Neuronal stem cell (in vitro differentiated cells): ENCODE data around the gene NEMP2.

ENCODE experiments used
- DNase-seq: peaks from one replicate; pipeline ENCODE4 v3.0.0-alpha.2; 2013; ENCODE audit warnings: low spot score
- H2AFZ ChIP-seq: one replicate; pipeline ENCODE4 v1.6.1; 2013; ENCODE audit warnings: mild to moderate bottlenecking, low read length, inconsistent platforms
- H2AK5ac ChIP-seq: 2 replicates; pipeline ENCODE4 v1.6.1; 2013; ENCODE audit warnings: low read depth, mild to moderate bottlenecking, inconsistent platforms, low read length, moderate library complexity, mixed read lengths
- H2BK120ac ChIP-seq: 2 replicates; pipeline ENCODE4 v1.6.1; 2013; ENCODE audit warnings: low read depth, mild to moderate bottlenecking, inconsistent platforms, low read length, moderate library complexity, mixed read lengths
- H2BK12ac ChIP-seq: one replicate; pipeline ENCODE4 v1.6.1; 2013; ENCODE audit warnings: low read length, inconsistent platforms
- H2BK15ac ChIP-seq: 2 replicates; pipeline ENCODE4 v1.6.1; 2013; ENCODE audit warnings: mild to moderate bottlenecking, low read length, inconsistent platforms, mixed read lengths
- H2BK5ac ChIP-seq: one replicate; pipeline ENCODE4 v1.6.1; 2013; ENCODE audit warnings: inconsistent platforms, mild to moderate bottlenecking, low read length, moderate library complexity
- H3K14ac ChIP-seq: one replicate; pipeline ENCODE4 v1.6.1; 2013; ENCODE audit warnings: low read length, inconsistent platforms
- H3K18ac ChIP-seq: 2 replicates; pipeline ENCODE4 v1.6.1; 2013; ENCODE audit warnings: low read length, inconsistent platforms
- H3K23ac ChIP-seq: 2 replicates; pipeline ENCODE4 v1.6.1; 2013; ENCODE audit warnings: low read depth, mild to moderate bottlenecking, mixed read lengths, low read length, inconsistent platforms; ENCODE audit not compliant: poor library complexity
- H3K27ac ChIP-seq: replicated peaks from 3 replicates; pipeline ENCODE4 v1.5.1; 2013; ENCODE audit warnings: low read length, inconsistent platforms
- H3K27me3 ChIP-seq, 3 experiments: 2 replicates each; pipeline ENCODE4 v1.6.1; 2013; ENCODE audit warnings: low read length in 3 of 3, mild to moderate bottlenecking in 2 of 3, inconsistent platforms in 1 of 3, low read depth in 1 of 3, mixed read lengths in 1 of 3, moderate library complexity in 1 of 3; ENCODE audit not compliant: control insufficient read depth in 3 of 3, insufficient read depth in 3 of 3
- H3K36me3 ChIP-seq, 2 donors: replicated peaks in 1 of 2; 2 replicates each; pipeline ENCODE4 v1.6.1; 2013; ENCODE audit warnings: low read length in 2 of 2; ENCODE audit not compliant: control insufficient read depth in 2 of 2, insufficient read depth in 2 of 2
- H3K4ac ChIP-seq: 2 replicates; pipeline ENCODE4 v1.6.1; 2013; ENCODE audit warnings: inconsistent platforms, mild to moderate bottlenecking, low read length, moderate library complexity
- H3K4me1 ChIP-seq, 2 donors: 1 replicate in 1 of 2; 2 replicates in 1 of 2; pipeline ENCODE4 v1.6.1; 2013; ENCODE audit warnings: low read length in 2 of 2, low read depth in 1 of 2; ENCODE audit not compliant: control insufficient read depth in 2 of 2, insufficient read depth in 1 of 2
- H3K4me2 ChIP-seq: one replicate; pipeline ENCODE4 v1.6.1; 2013; ENCODE audit warnings: mild to moderate bottlenecking, low read length, inconsistent platforms; ENCODE audit not compliant: insufficient read depth, poor library complexity, severe bottlenecking
- H3K4me3 ChIP-seq, 2 donors: 2 replicates each; pipeline ENCODE4 v1.5.1; 2013; ENCODE audit warnings: low read length in 2 of 2, mild to moderate bottlenecking in 2 of 2, inconsistent platforms in 1 of 2, moderate library complexity in 1 of 2
- H3K79me1 ChIP-seq: one replicate; pipeline ENCODE4 v1.6.1; 2013; ENCODE audit warnings: low read depth, mild to moderate bottlenecking, inconsistent platforms, low read length, moderate library complexity
- H3K9ac ChIP-seq: one replicate; pipeline ENCODE4 v1.6.1; 2013; ENCODE audit warnings: mild to moderate bottlenecking, low read depth, low read length, inconsistent platforms; ENCODE audit not compliant: poor library complexity
- H3K9me3 ChIP-seq, 2 donors: replicated peaks in 1 of 2; 2 replicates each; pipeline versions ENCODE3 to v1.6.1; 2013; ENCODE audit warnings: low read length in 2 of 2, mild to moderate bottlenecking in 2 of 2, inconsistent platforms in 1 of 2, low read depth in 1 of 2, mixed read lengths in 1 of 2, moderate library complexity in 1 of 2; ENCODE audit not compliant: control insufficient read depth in 2 of 2, insufficient read depth in 1 of 2
- H4K8ac ChIP-seq: one replicate; pipeline ENCODE4 v1.6.1; 2013; ENCODE audit warnings: low read depth, mild to moderate bottlenecking, inconsistent platforms, low read length, moderate library complexity
- H4K91ac ChIP-seq: one replicate; pipeline ENCODE4 v1.6.1; 2013; ENCODE audit warnings: low read length, low read depth, mild to moderate bottlenecking, inconsistent platforms; ENCODE audit not compliant: poor library complexity
- WGBS, 2 donors: extraction: QIAGEN DNeasy Blood & Tissue Kit; methylation state at CpG; one replicate each; pipeline ENCODE4 v1.1.7; 2013; ENCODE audit warnings: missing lambda C conversion rate in 2 of 2, mixed read lengths in 1 of 2; ENCODE audit not compliant: insufficient read length in 2 of 2, insufficient replicate concordance in 1 of 2; ENCODE audit errors: extremely low coverage in 2 of 2; 5-methylcytosine and 5-hydroxymethylcytosine counted together

The NEMP2 gene

DNA sequence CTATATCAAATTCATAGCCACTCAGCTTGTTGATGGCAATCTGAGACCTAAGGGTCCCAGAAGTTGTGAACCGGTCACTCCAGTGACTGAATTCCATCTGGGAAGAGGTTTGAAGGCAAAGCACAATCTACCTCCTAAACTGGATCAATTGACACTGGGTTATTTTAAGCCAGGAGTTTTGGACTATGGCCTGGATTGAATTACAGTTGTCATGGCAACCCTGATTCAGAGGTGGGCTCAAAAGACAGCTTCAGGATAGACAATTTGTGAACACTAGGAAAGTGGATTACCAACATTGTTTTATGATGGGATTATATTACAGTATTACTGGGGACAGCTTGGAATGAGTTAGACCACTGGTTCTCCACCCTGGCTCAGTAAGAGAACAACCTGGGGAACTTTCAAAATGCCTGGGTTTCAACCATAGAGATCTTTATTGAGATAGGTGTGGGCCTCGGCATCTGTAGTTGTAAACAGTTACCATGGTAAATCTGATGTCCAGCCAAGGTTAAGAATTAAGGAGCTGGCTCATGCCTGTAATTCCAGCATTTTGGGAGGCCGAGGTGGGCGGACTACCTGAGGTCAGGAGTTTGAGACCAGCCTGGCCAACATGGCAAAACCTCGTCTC, 67.6 kb downstream of the NEMP2 start:
- Histone ChIP-seq H2BK120ac (no peak overlapping the region), H3K4ac (no peak overlapping the region), H3K9me3 (peaks cover 0 to 2% of the 10 kb centered on the region in 2 donors), H3K4me1 (peaks cover 4 to 16% of the 10 kb centered on the region in 2 donors), H2BK12ac (no peak overlapping the region), H2BK5ac (no peak overlapping the region), H3K4me2 (no peak overlapping the region), H3K4me3 (no peak overlapping the region), H3K23ac (no peak overlapping the region), H3K27ac (no peak overlapping the region), H2BK15ac (no peak overlapping the region), H4K91ac (no peak overlapping the region), H4K8ac (no peak overlapping the region), H3K79me1 (no peaks in the 10 kb centered on the region), H3K27me3 (no peaks in the 10 kb centered on the region), H3K14ac (no peak overlapping the region), H3K9ac (no peak overlapping the region), H2AK5ac (no peak overlapping the region), H3K18ac (no peak overlapping the region), H3K36me3 (no peaks in the 10 kb centered on the region), H2AFZ (no peak overlapping the region)
- WGBS, 2 donors: no CpG with 5 or more reads among the region's 5 CpGs
- peak; percentile 4 for DNase-seq

DNA sequence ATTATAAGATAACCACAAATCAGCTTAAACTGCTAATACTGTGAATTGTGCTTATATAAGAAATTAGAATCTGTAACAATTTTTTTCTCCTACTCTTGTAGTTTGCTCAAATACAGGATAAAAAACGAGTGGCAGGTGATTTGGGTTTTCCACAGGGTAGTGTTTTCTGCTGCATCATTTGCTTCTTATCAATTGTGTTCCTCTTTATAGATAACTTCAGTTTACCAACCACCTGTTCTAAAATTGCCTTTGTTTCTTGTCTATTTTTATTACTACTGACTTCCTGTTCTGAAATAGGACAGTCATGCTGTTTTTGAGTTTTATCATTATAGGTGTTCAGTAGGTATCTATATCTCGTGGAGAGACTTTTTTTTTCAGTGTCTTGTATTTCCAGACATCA, 69.5 kb downstream of the NEMP2 start:
- H3K36me3 ChIP-seq: no peaks in the 10 kb centered on the region
- no peak for DNase-seq
- H3K23ac ChIP-seq: no peak overlapping the region
- no peak overlapping the region for H3K27ac ChIP-seq
- no peak overlapping the region for H3K4ac ChIP-seq
- H4K91ac ChIP-seq: no peak overlapping the region
- no peak overlapping the region for H2BK12ac ChIP-seq
- H3K79me1 ChIP-seq: no peaks in the 10 kb centered on the region
- no peak overlapping the region for H2BK15ac ChIP-seq
- H2BK120ac ChIP-seq: no peak overlapping the region
- H3K27me3 ChIP-seq: no peaks in the 10 kb centered on the region
- no peak overlapping the region for H2AFZ ChIP-seq
- H3K4me1 ChIP-seq: peaks cover 4 to 16% of the 10 kb centered on the region in 2 donors
- H3K4me3 ChIP-seq: no peak overlapping the region
- H3K4me2 ChIP-seq: no peak overlapping the region
- H2AK5ac ChIP-seq: no peak overlapping the region
- H3K18ac ChIP-seq: no peak overlapping the region
- H3K9me3 ChIP-seq: no peaks in the 10 kb centered on the region
- no peak overlapping the region for H3K14ac ChIP-seq
- no peak overlapping the region for H3K9ac ChIP-seq
- H2BK5ac ChIP-seq: no peak overlapping the region
- WGBS, 2 donors: no CpG with 5 or more reads among the region's 2 CpGs
- H4K8ac ChIP-seq: no peak overlapping the region

DNA sequence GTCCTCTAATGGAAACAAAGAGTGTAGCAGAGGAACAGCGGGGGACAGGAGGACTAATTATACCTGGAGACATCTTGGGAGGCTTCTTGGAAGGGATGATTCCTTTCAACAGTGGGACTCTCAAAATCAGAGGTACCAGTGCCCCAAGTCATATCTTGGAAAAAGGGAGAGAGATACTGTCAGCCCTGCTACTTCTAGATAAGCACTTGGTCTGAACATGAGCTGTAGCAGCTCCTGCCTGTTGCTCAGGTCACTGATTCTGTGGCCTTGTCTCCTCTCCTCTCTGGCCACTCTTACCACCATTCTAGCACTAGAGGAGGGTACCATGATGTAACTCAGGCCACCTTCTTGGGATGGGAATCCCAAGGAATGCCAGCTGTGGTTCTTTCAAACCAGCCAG, 71.9 kb downstream of the NEMP2 start:
- Histone ChIP-seq H3K4me1 (peaks cover 4 to 8% of the 10 kb centered on the region in 2 donors), H3K23ac (no peak overlapping the region), H4K91ac (no peak overlapping the region), H3K9me3 (no peaks in the 10 kb centered on the region), H3K14ac (no peak overlapping the region), H2AK5ac (no peak overlapping the region), H3K4me3 (no peak overlapping the region), H3K79me1 (no peaks in the 10 kb centered on the region), H3K4ac (no peak overlapping the region), H3K27me3 (no peaks in the 10 kb centered on the region), H3K36me3 (no peaks in the 10 kb centered on the region), H3K4me2 (no peak overlapping the region), H2AFZ (no peak overlapping the region), H3K27ac (no peak overlapping the region), H3K9ac (no peak overlapping the region), H4K8ac (no peak overlapping the region), H2BK5ac (no peak overlapping the region), H2BK15ac (no peak overlapping the region), H2BK12ac (no peak overlapping the region), H2BK120ac (no peak overlapping the region), H3K18ac (peak overlapping the region; percentile 7)
- no CpG with 5 or more reads among the region's 1 CpG for WGBS, 2 donors
- DNase-seq: no peak

DNA sequence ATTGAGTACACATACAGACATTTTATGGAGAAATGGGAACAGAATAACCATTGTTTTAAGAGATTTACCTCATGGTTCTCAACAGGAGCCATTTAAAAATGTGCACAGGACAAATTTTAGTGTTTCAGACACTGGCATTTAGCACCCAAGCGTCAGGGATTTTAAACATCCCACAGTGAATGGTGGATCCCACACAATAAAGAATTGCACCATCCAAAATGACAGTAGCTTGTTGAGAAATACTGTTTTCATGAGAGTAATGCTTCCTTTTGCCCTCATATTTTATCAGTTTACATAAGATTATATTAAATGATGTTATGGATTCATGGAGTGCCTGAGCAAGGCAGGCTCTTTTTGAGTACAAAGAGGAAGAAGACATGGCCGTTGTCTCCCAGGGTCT, 72.3 kb downstream of the NEMP2 start:
- Histone ChIP-seq H3K23ac (no peak overlapping the region), H4K91ac (no peak overlapping the region), H2BK5ac (no peak overlapping the region), H2BK15ac (no peak overlapping the region), H3K9me3 (no peaks in the 10 kb centered on the region), H3K4me1 (peaks cover 4 to 5% of the 10 kb centered on the region in 2 donors), H3K9ac (no peak overlapping the region), H2AFZ (no peak overlapping the region), H3K4me2 (no peak overlapping the region), H2BK12ac (no peak overlapping the region), H2AK5ac (no peak overlapping the region), H3K36me3 (no peaks in the 10 kb centered on the region), H3K4me3 (no peak overlapping the region), H3K27ac (no peak overlapping the region), H3K79me1 (no peaks in the 10 kb centered on the region), H3K18ac (no peak overlapping the region), H2BK120ac (no peak overlapping the region), H3K14ac (no peak overlapping the region), H3K27me3 (no peaks in the 10 kb centered on the region), H3K4ac (no peak overlapping the region), H4K8ac (no peak overlapping the region)
- WGBS, 2 donors: no CpG with 5 or more reads among the region's 2 CpGs
- DNase-seq: no peak
